A549 (cell line): ENCODE measurements around the gene OSER1. TPM values are rescaled to one million over a fixed set of nuclear protein-coding genes. Genes with fewer than 3 reads are reported as not detected.
"Not testable (repeated sequence)": the region's sequence is repeated elsewhere in the genome, so short reads cannot be mapped to it uniquely, and the experiment has no call there.

Experiments used
- ATAC-seq, 2 experiments: fragments of 200-7000 bp in 1 of 2; fragments of >200 bp in 1 of 2; cut with Nextera tagmentation in 1 of 2; cut with Tn5 transposase in 1 of 2; 3 replicates each; pipeline versions ENCODE4 v1.8.0 to v1.9.1; 2018 to 2020; ENCODE audit warnings: mild to moderate bottlenecking in 1 of 2, moderate library complexity in 1 of 2
- CTCF ChIA-PET: fragments of 300-600 bp; sonication (Branson Sonifier 250); formaldehyde crosslinking; extraction: SDS; loops from one replicate; lab custom pipeline; 2021; ENCODE audit warnings: antibody characterized with exemption, inconsistent platforms; lab: Yijun Ruan, JAX
- POLR2A ChIA-PET: fragments of 350-600 bp; formaldehyde crosslinking; extraction: SDS; loops from one replicate; lab custom pipeline; 2021; ENCODE audit warnings: antibody characterized with exemption, inconsistent platforms; lab: Yijun Ruan, JAX
- DNase-seq, 2 experiments: peaks; one replicate each; pipeline versions ENCODE4 v3.0.0 to v3.0.0-alpha.2; 2011 to 2016; ENCODE audit warnings: low read depth in 1 of 2, low spot score in 1 of 2
- FAIRE-seq: peaks from 2 replicates; lab custom pipeline; 2011; peaks lifted over from hg19 to GRCh38; lab: Jason Lieb, UNC
- H3K27ac ChIP-seq, 2 experiments: fragments of >200 bp; sonication (Bioruptor Twin); formaldehyde crosslinking; 3 replicates each; pipeline ENCODE4 v1.5.1; 2016 to 2017
- H3K4me1 ChIP-seq: fragments of >200 bp; sonication (Bioruptor Twin); formaldehyde crosslinking; 3 replicates; pipeline ENCODE4 v1.6.1; 2016
- H3K4me2 ChIP-seq: fragments of >200 bp; sonication (Bioruptor Twin); formaldehyde crosslinking; 3 replicates; pipeline ENCODE4 v1.6.1; 2016
- H3K4me3 ChIP-seq: fragments of >200 bp; sonication (Bioruptor Twin); formaldehyde crosslinking; 3 replicates; pipeline ENCODE4 v1.5.1; 2016
- H3K9me3 ChIP-seq: fragments of >200 bp; sonication (Bioruptor Twin); formaldehyde crosslinking; 3 replicates; pipeline ENCODE4 v1.6.1; 2016
- BHLHE40 ChIP-seq: IDR thresholded peaks from 2 replicates; pipeline ENCODE4 v1.6.1; 2012; ENCODE audit warnings: low read depth, low read length, inconsistent platforms
- CBX2 ChIP-seq: fragments of 200-600 bp; sonication (generic); IDR thresholded peaks from 2 replicates; pipeline ENCODE4 v1.6.1; 2016; ENCODE audit warnings: low read depth, mild to moderate bottlenecking, borderline replicate concordance
- CHD2 ChIP-seq: fragments of 150-350 bp; IDR thresholded peaks from 2 replicates; pipeline ENCODE4 v1.6.1; 2014; ENCODE audit warnings: low read length; ENCODE audit not compliant: partially characterized antibody
- E2F6 ChIP-seq: IDR thresholded peaks from 2 replicates; pipeline ENCODE4 v1.6.1; 2012; ENCODE audit warnings: low read depth, borderline replicate concordance
- EHMT2 ChIP-seq: fragments of 200-600 bp; sonication (generic); IDR thresholded peaks from 2 replicates; pipeline ENCODE4 v1.6.1; 2016; ENCODE audit warnings: antibody characterized with exemption, low read depth, mild to moderate bottlenecking, moderate library complexity
- ESRRA ChIP-seq: fragments of 150-350 bp; IDR thresholded peaks from 2 replicates; pipeline ENCODE4 v1.6.1; 2014; ENCODE audit warnings: mild to moderate bottlenecking, low read length, borderline replicate concordance
- FOSL2 ChIP-seq, 2 experiments: fragments of 450-650 bp in 1 of 2; fragments of >200 bp in 1 of 2; sonication (Bioruptor Twin) in 1 of 2; formaldehyde crosslinking; IDR thresholded peaks; 2 replicates each; pipeline versions ENCODE4 v1.5.0 to v1.6.1; 2016 to 2020; ENCODE audit warnings: mild to moderate bottlenecking in 1 of 2, moderate library complexity in 1 of 2
- GATA3 ChIP-seq: IDR thresholded peaks from 2 replicates; pipeline ENCODE4 v1.6.1; 2012; ENCODE audit warnings: borderline replicate concordance
- HES2 ChIP-seq: fragments of >200 bp; sonication (Bioruptor Twin); formaldehyde crosslinking; IDR thresholded peaks from 2 replicates; pipeline ENCODE4 v1.6.1; 2016
- HMGXB4 ChIP-seq: fragments of 250-450 bp; sonication (Bioruptor Pico); IDR thresholded peaks from 2 replicates; pipeline ENCODE4 v1.5.0; 2021; ENCODE audit warnings: mild to moderate bottlenecking, moderate library complexity, borderline replicate concordance
- KDM5A ChIP-seq: fragments of 200-600 bp; sonication (generic); IDR thresholded peaks from 2 replicates; pipeline ENCODE4 v1.6.1; 2016; ENCODE audit warnings: antibody characterized with exemption, mild to moderate bottlenecking
- MAFK ChIP-seq: fragments of 450-650 bp; IDR thresholded peaks from 2 replicates; pipeline ENCODE4 v1.6.1; 2014; ENCODE audit not compliant: partially characterized antibody
- MAX ChIP-seq: IDR thresholded peaks from 2 replicates; pipeline ENCODE4 v1.6.1; 2012
- NR3C1 ChIP-seq: fragments of >200 bp; sonication (Bioruptor Twin); formaldehyde crosslinking; IDR thresholded peaks from 3 replicates; pipeline ENCODE4 v1.6.1; 2017
- PBX3 ChIP-seq: IDR thresholded peaks from 2 replicates; pipeline ENCODE4 v1.6.1; 2012
- RCOR1 ChIP-seq: fragments of 150-350 bp; IDR thresholded peaks from 2 replicates; pipeline ENCODE4 v1.6.1; 2014; ENCODE audit warnings: antibody characterized with exemption, low read length, low read depth
- REST ChIP-seq: fragments of 200-600 bp; sonication (generic); IDR thresholded peaks from 2 replicates; pipeline ENCODE4 v1.6.1; 2016; ENCODE audit warnings: antibody characterized with exemption, mild to moderate bottlenecking, moderate library complexity
- RNF2 ChIP-seq: fragments of 200-600 bp; sonication (generic); IDR thresholded peaks from 2 replicates; pipeline ENCODE4 v1.6.1; 2016; ENCODE audit warnings: low read depth, mild to moderate bottlenecking, antibody characterized with exemption, moderate library complexity, borderline replicate concordance
- SREBF2 ChIP-seq: fragments of 450-650 bp; IDR thresholded peaks from 2 replicates; pipeline ENCODE4 v1.6.1; 2014; ENCODE audit warnings: mild to moderate bottlenecking, moderate library complexity
- TFCP2L1 ChIP-seq: fragments of 250-450 bp; sonication (Bioruptor Pico); IDR thresholded peaks from 2 replicates; pipeline ENCODE4 v1.5.0; 2021; ENCODE audit warnings: mild to moderate bottlenecking
- TP53 ChIP-seq: fragments of 250-450 bp; sonication (Bioruptor Pico); IDR thresholded peaks from 2 replicates; pipeline ENCODE4 v1.5.0; 2021; ENCODE audit warnings: mild to moderate bottlenecking, moderate library complexity
- ZC3H11A ChIP-seq: fragments of 450-650 bp; IDR thresholded peaks from 2 replicates; pipeline ENCODE4 v1.6.1; 2014; ENCODE audit warnings: antibody characterized with exemption, mild to moderate bottlenecking
- ZFP36 ChIP-seq: fragments of 450-650 bp; IDR thresholded peaks from 2 replicates; pipeline ENCODE4 v1.6.1; 2014; ENCODE audit warnings: borderline replicate concordance; ENCODE audit not compliant: partially characterized antibody
- ZSCAN20 ChIP-seq: fragments of 250-450 bp; sonication (Bioruptor Pico); IDR thresholded peaks from 2 replicates; pipeline ENCODE4 v1.8.0; 2022; ENCODE audit warnings: mild to moderate bottlenecking, moderate library complexity
- WGBS: methylation state at CpG from one replicate; pipeline ENCODE4 v1.1.6; 2017; ENCODE audit errors: missing lambda C conversion rate; 5-methylcytosine and 5-hydroxymethylcytosine counted together
- polyA plus RNA-seq, 4 experiments: library from polyadenylated mRNA; depleted of rRNA in 3 of 4; stranded (reverse); fragments of >200 nt; fragmentation: RNase III in 1 of 4; extraction: RNeasy Plus Mini Kit Qiagen cat#74134 plus additional on column Dnase treatment in 1 of 4; gene quantifications; 2 replicates in 3 of 4; 3 replicates in 1 of 4; pipeline ENCODE4 v1.2.3, GENCODE V29; 2011 to 2017

OSER1 gene
- polyA plus RNA-seq, 2 of the 4 experiments (the other 2 are of a cell fraction): 47.5 to 62.6 TPM

- 58% methylated on average over 2 of the region's 2 CpGs for WGBS
- ATAC-seq: no peak
- FAIRE-seq: no peak
- ChIA-PET CTCF (no interaction called here), POLR2A (no interaction called here)
- Histone ChIP-seq H3K4me3 (no peak overlapping the region), H3K9me3 (no peaks in the 10 kb centered on the region), H3K27ac (no peak overlapping the region), H3K4me2 (no peak overlapping the region), H3K4me1 (no peaks in the 10 kb centered on the region)
- TF ChIP-seq EHMT2 (no peak), RNF2 (no peak), CHD2 (no peak), ZFP36 (no peak), PBX3 (no peak)
- DNase-seq: no peak
These were observed 31.2 kb upstream of the OSER1 start for GRCh38 chr20:44241796-44242195.

- H3K4me1 ChIP-seq, ATAC-seq, FAIRE-seq, H3K4me2 ChIP-seq, H3K27ac ChIP-seq, POLR2A ChIA-PET, H3K4me3 ChIP-seq, DNase-seq, H3K9me3 ChIP-seq: not testable (repeated sequence)
- CTCF ChIA-PET: interaction anchor here (0.6 to 9.4 kb wide), 3 partner anchors 11 to 149 kb away, joined by 3 to 96 read pairs (median 3); partner anchors contain the start of gene GDAP1L1
- 4% methylated on average over 2 of the region's 2 CpGs for WGBS
These were observed 26.3 kb upstream of the OSER1 start for GRCh38 chr20:44236840-44237239.

- peaks cover 10% of the 10 kb centered on the region for H3K4me1 ChIP-seq
- ATAC-seq (no peak), FAIRE-seq (no peak), DNase-seq (no peak)
- no peaks in the 10 kb centered on the region for H3K9me3 ChIP-seq
- TF ChIP-seq MAFK: no peak
- TF ChIP-seq ZSCAN20: no peak
- no peak for TF ChIP-seq ZC3H11A
- no peak for TF ChIP-seq HES2
- TF ChIP-seq MAX: no peak
- TF ChIP-seq E2F6: no peak
- TF ChIP-seq KDM5A: no peak
- no peak for TF ChIP-seq CBX2
- TF ChIP-seq GATA3: no peak
- no peak for TF ChIP-seq NR3C1
- no peak for TF ChIP-seq FOSL2 (IDR thresholded peaks at IDR 0.05)
- TF ChIP-seq FOSL2 (CRISPR knock-in tag; IDR thresholded peaks at IDR 0.05): no peak
- no peak for TF ChIP-seq ESRRA
- no peak for TF ChIP-seq TP53 (CRISPR knock-in tag)
- no peak for TF ChIP-seq TFCP2L1 (CRISPR knock-in tag)
- no peak for TF ChIP-seq SREBF2
- no peak for TF ChIP-seq REST
- TF ChIP-seq BHLHE40: no peak
- no peak for TF ChIP-seq HMGXB4
- TF ChIP-seq RCOR1: no peak
- 96% methylated on average over 2 of the region's 2 CpGs for WGBS
- POLR2A ChIA-PET: no interaction called here
- H3K4me3 ChIP-seq: no peak overlapping the region
- H3K4me2 ChIP-seq: no peak overlapping the region
- CTCF ChIA-PET: interaction anchor here (9.4 kb wide), 1 partner anchor 16 kb away, joined by 96 read pairs; no protein-coding TSS in a partner anchor
- no peak overlapping the region for H3K27ac ChIP-seq
These were observed 25.1 kb upstream of the OSER1 start for GRCh38 chr20:44235702-44236101.
